IPS DF 19.7 (cell line): ENCODE data around the gene RAB11FIP5.
A peak's percentile ranks its signal among the peaks of the same experiment; 100 is the strongest.

Experiments
- DNase-seq: peaks from one replicate; pipeline ENCODE4 v3.0.0-alpha.2; 2013; ENCODE audit warnings: low read depth, low spot score

Gene RAB11FIP5

GRCh38 chr2:73084971-73085370 is 27.8 kb downstream of the RAB11FIP5 start:
- no peak for DNase-seq

GRCh38 chr2:73083886-73084800 is 28.6 kb downstream of the RAB11FIP5 start:
- DNase-seq = no peak

- no peak for DNase-seq
Observed at GRCh38 chr2:73082523-73083410, 30.0 kb downstream of the RAB11FIP5 start.

- no peak for DNase-seq
Observed at GRCh38 chr2:73081181-73081671, 31.5 kb downstream of the RAB11FIP5 start.

- DNase-seq = no peak
Observed at GRCh38 chr2:73080321-73081131, 32.2 kb downstream of the RAB11FIP5 start.

GRCh38 chr2:73079636-73080035 is 33.1 kb downstream of the RAB11FIP5 start:
- DNase-seq = no peak

- no peak for DNase-seq
Observed at GRCh38 chr2:73078457-73079411, 34.0 kb downstream of the RAB11FIP5 start.

GRCh38 chr2:73077424-73077795 is 35.3 kb downstream of the RAB11FIP5 start:
- DNase-seq = no peak

GRCh38 chr2:73076701-73077423 is 35.9 kb downstream of the RAB11FIP5 start:
- no peak for DNase-seq

GRCh38 chr2:73075477-73076373 is 37.0 kb downstream of the RAB11FIP5 start:
- no peak for DNase-seq

- no peak for DNase-seq
Observed at GRCh38 chr2:73074110-73075069, 38.4 kb downstream of the RAB11FIP5 start.

- DNase-seq = no peak
Observed at GRCh38 chr2:73072416-73072815, 40.3 kb downstream of the RAB11FIP5 start.

- no peak for DNase-seq
Observed at GRCh38 chr2:73072129-73072395, 40.7 kb downstream of the RAB11FIP5 start.

- peak; percentile 76 for DNase-seq
Observed at GRCh38 chr2:73071360-73072128, 41.2 kb downstream of the RAB11FIP5 start, which contains the start of gene SFXN5. Gene SFXN5, minus strand, starts transcription at chr2:73071712. Its CDS starts 7 bp downstream, at chr2:73071705.

- DNase-seq = no peak
Observed at GRCh38 chr2:73070643-73071359, 41.9 kb downstream of the RAB11FIP5 start.
